ENCODE data around the gene UNC80.

DNA sequence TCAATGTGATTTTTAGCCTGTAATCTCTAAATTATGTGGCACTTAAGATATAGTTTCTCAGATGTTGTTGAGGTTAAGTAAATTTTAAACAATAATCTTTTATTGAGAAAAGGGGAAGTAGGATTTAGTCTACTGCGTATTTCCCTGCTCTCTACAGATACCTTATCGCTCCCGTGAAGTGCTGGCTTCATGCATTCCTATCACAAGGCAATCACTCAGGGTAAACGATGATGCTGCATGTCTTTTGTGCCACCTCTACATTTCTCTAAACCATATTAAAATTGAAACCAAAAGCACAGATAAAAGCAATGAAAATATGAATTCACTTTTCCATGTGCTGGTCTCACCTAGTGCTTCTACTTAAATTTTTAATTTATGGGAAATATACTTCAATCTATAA is 216.4 kb downstream of the UNC80 start:
- TF ChIP-seq, protein P1, sequence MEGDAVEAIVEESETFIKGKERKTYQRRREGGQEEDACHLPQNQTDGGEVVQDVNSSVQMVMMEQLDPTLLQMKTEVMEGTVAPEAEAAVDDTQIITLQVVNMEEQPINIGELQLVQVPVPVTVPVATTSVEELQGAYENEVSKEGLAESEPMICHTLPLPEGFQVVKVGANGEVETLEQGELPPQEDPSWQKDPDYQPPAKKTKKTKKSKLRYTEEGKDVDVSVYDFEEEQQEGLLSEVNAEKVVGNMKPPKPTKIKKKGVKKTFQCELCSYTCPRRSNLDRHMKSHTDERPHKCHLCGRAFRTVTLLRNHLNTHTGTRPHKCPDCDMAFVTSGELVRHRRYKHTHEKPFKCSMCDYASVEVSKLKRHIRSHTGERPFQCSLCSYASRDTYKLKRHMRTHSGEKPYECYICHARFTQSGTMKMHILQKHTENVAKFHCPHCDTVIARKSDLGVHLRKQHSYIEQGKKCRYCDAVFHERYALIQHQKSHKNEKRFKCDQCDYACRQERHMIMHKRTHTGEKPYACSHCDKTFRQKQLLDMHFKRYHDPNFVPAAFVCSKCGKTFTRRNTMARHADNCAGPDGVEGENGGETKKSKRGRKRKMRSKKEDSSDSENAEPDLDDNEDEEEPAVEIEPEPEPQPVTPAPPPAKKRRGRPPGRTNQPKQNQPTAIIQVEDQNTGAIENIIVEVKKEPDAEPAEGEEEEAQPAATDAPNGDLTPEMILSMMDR (IDR thresholded peaks at IDR 0.05) = no peak
- TF ChIP-seq POLR2AphosphoS5 (IDR thresholded peaks at IDR 0.05) = no peak
